ENCODE measurements around the gene RPS6KL1.

The RPS6KL1 gene

GRCh38 chr14:74913986-74914573 lies 9.0 kb downstream of the RPS6KL1 start:
- no peak overlapping the region for H3K4me3 ChIP-seq (ENCODE audit: low read depth, low read length)
- in situ Hi-C loops (cut with HindIII; ENCODE audit: low sequenced_read_pairs) = loop anchor here (25.0 kb wide), 1 partner anchor 173 kb away; no protein-coding TSS in a partner anchor
- DNase-seq (ENCODE audit: low read depth) = peak; percentile 56
- TF ChIP-seq CTCF (IDR thresholded peaks at IDR 0.05; ENCODE audit: low read depth, low read length, missing control alignments) = peak; percentile 92

GRCh38 chr14:74913393-74913910 lies 9.6 kb downstream of the RPS6KL1 start:
- in situ Hi-C loops (cut with HindIII; ENCODE audit: low sequenced_read_pairs) = loop anchor here (25.0 kb wide), 1 partner anchor 174 kb away; no protein-coding TSS in a partner anchor
- H3K4me3 ChIP-seq (ENCODE audit: low read depth, low read length) = no peak overlapping the region
- no peak for DNase-seq (ENCODE audit: low read depth)
- TF ChIP-seq CTCF (IDR thresholded peaks at IDR 0.05; ENCODE audit: low read depth, low read length, missing control alignments) = no peak

- no peak for DNase-seq (ENCODE audit: low read depth)
- TF ChIP-seq CTCF (IDR thresholded peaks at IDR 0.05; ENCODE audit: low read depth, low read length, missing control alignments) = no peak
- in situ Hi-C loops (cut with HindIII; ENCODE audit: low sequenced_read_pairs) = loop anchor here (25.0 kb wide), 1 partner anchor 174 kb away; no protein-coding TSS in a partner anchor
- no peak overlapping the region for H3K4me3 ChIP-seq (ENCODE audit: low read depth, low read length)
Measured at GRCh38 chr14:74912801-74913200, 10.3 kb downstream of the RPS6KL1 start.

- no peak overlapping the region for H3K4me3 ChIP-seq (ENCODE audit: low read depth, low read length)
- no peak for TF ChIP-seq CTCF (IDR thresholded peaks at IDR 0.05; ENCODE audit: low read depth, low read length, missing control alignments)
- no peak for DNase-seq (ENCODE audit: low read depth)
- in situ Hi-C loops (cut with HindIII; ENCODE audit: low sequenced_read_pairs) = loop anchor here (25.0 kb wide), 1 partner anchor 175 kb away; no protein-coding TSS in a partner anchor
Measured at GRCh38 chr14:74912111-74912510, 10.9 kb downstream of the RPS6KL1 start.

GRCh38 chr14:74911704-74912103 lies 11.4 kb downstream of the RPS6KL1 start:
- DNase-seq (ENCODE audit: low read depth) = no peak
- in situ Hi-C loops (cut with HindIII; ENCODE audit: low sequenced_read_pairs) = loop anchor here (25.0 kb wide), 1 partner anchor 176 kb away; no protein-coding TSS in a partner anchor
- H3K4me3 ChIP-seq (ENCODE audit: low read depth, low read length) = no peak overlapping the region
- no peak for TF ChIP-seq CTCF (IDR thresholded peaks at IDR 0.05; ENCODE audit: low read depth, low read length, missing control alignments)

- no peak overlapping the region for H3K4me3 ChIP-seq (ENCODE audit: low read depth, low read length)
- TF ChIP-seq CTCF (IDR thresholded peaks at IDR 0.05; ENCODE audit: low read depth, low read length, missing control alignments) = no peak
- in situ Hi-C loops (cut with HindIII; ENCODE audit: low sequenced_read_pairs) = loop anchor here (25.0 kb wide), 1 partner anchor 176 kb away; no protein-coding TSS in a partner anchor
- DNase-seq (ENCODE audit: low read depth) = no peak
Measured at GRCh38 chr14:74911221-74911620, 11.8 kb downstream of the RPS6KL1 start.

Measured in astrocyte of the cerebellum (primary cell).